Astrocyte (in vitro differentiated cells and primary cell): ENCODE results near the gene PAM.

Experiments used
- CTCF ChIP-seq: IDR thresholded peaks from 2 replicates; pipeline ENCODE4 v1.5.1; 2011; ENCODE audit warnings: low read depth, mild to moderate bottlenecking, inconsistent platforms, low read length, moderate library complexity; ENCODE audit not compliant: insufficient read depth
- EZH2 ChIP-seq: IDR thresholded peaks from 2 replicates; pipeline ENCODE4 v1.6.1; 2012; ENCODE audit warnings: mild to moderate bottlenecking, low read length, inconsistent platforms; ENCODE audit not compliant: insufficient read depth

GRCh38 chr5:102711525-102712385 lies 43.4 kb upstream of the PAM start:
- TF ChIP-seq EZH2, result no peak
- TF ChIP-seq CTCF, result no peak
